Activated naive CD4-positive, alpha-beta T cell (primary cell): ENCODE measurements around the gene PIF1.
A peak's percentile ranks its signal among the peaks of the same experiment; 100 is the strongest.
"Not testable (repeated sequence)": the region's sequence is repeated elsewhere in the genome, so short reads cannot be mapped to it uniquely, and the experiment has no call there.

ENCODE experiments used
- DNase-seq, 4 experiments: peaks; one replicate each; lab custom pipeline; 2025; lab: John Stamatoyannopoulos, UW

The PIF1 gene

DNA sequence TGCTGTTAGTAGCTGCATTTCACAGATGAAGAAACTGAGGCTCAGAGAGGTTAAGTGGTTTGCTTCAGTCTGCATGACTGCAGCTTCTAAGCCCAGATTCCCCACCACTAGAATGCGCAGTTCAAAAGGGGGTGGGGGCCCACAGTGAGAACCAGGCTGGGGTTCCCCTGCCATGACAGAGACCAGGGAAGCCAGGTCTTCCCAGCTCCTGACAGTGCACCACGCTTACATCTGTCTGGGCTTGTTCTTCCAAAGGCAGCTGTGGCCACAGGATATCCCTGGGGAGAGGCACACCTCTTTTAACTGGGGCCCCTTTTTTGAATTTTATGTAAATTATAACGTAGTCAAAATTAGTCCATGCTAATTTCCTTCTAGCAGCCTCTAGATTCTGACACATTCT lies 21.6 kb upstream of the PIF1 start:
- DNase-seq: no peak

DNA sequence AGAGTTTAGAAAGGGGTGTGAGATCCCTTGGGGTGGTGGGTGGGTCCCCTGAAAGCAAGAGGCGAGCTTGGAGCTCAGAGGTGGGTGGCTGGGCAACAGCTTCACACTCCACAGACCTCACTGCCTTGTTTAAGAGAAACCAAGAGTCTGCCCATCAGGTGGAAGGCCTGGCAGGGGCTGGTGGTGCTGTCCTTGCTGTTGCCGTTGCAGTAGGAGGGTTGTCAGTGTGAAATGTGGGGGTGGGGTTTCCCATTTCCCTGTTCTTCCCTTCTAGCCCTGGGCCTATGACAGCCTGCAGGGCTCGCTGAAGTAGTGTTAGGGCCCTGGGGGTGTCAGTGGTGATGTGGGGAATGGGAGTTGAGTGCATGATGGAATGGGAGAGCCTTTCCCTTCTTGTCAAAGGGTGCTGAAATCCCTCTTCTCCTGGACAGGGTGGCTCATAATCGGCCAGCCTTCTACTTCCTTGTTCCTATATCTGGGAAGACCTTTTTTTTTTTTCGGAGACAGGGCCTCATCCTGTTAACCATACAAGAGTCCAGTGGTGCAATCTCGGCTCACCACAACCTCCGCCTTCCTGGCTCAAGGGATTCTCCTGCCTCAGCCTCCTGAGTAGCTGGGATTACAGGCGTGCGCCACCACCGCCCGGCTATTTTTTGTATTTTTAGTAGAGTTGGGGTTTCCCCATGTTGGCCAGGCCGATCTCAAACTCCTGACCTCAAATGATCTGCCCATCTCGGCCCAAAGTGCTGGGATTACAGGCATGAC lies 20.6 kb upstream of the PIF1 start:
- DNase-seq: no peak

DNA sequence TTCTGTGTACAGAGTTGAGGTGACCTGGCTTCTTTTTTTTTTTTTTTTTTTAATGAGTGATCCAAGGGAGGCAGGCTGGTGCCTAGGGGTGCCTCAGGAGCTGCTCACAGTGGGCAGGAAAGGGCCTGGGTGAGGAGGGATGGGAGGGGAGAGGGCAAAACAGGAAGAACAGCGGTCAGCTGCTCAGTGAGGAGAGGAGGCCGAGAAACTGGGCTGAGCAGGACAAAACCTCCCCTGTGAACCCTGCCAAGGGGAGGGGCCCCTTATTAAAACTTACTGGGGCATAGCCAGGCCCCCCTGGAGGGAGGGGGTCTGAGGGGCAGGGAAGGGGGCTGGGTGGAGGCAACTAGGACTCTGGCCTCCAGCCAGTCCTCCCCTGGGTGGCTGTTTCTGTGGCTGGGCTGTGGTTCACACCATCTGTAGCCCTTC lies 19.8 kb upstream of the PIF1 start:
- DNase-seq: no peak

DNA sequence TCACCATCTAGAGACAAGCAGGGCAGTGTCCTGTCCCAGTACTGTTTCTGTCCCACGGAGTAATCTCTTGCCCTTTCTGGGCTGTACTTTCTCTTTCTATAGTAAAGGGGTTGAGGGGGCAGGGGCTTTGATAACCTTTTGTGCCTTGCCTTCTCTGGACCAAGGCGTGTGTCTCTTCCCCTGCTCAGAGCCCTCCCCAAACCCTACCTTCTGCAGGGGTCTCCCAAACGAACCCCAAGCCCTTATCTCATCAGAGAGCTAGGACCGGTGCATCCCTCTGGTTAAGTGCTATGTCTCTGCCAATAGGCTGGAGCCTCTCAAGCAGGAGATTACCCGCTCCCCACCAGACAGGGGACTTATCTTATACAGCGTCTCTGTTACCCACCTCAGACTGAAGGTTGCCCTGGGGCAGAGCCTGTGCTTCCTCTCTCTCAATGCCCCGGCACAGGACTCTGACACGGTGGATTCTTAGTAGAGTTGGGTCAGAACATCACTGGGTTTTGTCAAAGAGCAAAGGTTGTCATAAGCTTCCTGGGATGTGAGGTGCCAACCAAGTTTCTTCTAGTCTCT lies 19.2 kb upstream of the PIF1 start:
- no peak for DNase-seq

DNA sequence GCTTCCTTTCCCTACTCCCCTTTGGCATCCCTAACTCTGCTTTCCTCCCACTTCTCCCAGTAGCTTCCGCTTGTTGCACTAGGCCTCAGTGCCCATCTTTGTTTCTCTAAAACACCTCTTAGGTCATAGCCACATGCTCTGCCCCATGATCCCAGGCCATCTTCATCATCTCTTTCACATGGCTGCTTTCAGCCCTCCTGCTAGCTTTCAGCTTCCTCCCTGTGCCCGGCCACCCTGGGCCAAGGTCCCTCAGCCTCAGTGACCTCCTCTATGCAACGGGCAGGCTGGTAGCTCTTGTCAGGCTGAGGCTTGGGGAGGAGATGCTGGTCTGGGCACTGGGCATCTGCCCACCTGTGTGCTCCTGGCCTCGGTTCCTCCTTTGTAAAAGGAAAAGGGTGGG lies 18.5 kb upstream of the PIF1 start:
- DNase-seq: no peak

DNA sequence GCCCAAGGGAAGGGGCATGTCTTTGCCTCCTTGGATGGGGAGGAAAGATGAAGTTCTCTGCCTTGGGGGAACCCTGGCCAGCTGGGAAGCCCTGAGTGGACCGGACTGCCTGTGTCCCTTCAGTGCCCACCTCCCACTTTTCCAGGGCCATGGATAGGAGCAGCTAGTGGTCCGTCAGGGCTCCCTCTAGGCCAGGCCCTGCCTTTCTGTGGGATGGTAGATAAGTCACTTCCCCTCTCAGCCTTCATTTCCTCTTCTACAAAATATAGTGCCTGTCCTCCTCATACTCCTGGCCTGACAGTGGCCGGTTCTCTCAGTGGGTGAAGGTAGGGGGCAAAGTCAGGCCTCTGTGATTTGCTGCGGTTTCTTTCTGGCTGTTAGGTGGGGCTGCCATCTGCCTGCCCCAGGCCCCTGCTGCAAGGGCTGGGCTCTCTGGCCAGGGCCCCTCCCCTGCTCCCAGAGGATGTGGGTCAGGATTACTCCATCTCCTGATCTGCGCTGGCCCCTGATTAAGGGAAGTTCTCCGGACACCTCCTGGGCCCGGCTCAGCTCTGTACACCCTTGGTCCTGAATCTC lies 17.6 kb upstream of the PIF1 start:
- DNase-seq: no peak

DNA sequence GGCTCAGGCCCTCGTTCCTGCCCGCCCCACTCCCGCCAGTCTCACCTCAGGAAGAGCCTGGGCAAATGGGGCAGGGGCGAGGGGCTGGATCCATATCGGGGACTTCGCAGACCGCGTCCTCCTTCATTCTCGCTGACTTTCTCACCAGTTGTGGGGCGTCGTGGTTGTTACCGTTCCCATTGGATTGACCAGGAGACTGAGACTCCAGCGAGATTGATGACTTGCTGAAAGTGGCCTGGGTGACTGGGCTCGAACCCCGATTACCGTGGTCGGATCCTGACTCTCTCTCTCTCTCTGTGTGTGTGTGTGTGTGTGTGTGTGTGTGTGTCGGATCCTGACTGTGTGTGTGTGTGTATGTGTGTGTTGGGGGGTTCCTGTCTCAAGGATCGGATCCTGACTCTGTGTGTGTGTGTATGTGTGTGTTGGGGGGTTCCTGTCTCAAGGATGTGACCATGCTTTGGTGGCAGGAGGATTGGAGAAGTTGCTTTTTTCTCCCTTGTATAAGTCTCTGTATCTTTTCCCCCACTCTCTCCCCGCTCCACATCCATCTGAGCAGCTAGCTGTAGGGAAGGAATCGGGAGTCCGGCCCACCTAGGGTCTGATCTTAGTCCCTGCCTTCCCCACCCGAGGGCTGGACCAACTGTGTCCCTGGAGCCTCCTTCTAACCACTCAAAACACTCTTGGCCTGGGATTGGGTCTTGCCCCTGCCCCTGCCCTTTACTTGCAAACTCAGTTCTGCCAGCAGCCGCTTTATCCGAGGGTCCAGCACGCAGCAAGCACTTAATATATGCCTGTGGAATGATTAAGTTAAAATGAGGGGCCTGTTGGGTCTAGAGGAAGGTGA lies 16.9 kb upstream of the PIF1 start:
- DNase-seq: no peak

DNA sequence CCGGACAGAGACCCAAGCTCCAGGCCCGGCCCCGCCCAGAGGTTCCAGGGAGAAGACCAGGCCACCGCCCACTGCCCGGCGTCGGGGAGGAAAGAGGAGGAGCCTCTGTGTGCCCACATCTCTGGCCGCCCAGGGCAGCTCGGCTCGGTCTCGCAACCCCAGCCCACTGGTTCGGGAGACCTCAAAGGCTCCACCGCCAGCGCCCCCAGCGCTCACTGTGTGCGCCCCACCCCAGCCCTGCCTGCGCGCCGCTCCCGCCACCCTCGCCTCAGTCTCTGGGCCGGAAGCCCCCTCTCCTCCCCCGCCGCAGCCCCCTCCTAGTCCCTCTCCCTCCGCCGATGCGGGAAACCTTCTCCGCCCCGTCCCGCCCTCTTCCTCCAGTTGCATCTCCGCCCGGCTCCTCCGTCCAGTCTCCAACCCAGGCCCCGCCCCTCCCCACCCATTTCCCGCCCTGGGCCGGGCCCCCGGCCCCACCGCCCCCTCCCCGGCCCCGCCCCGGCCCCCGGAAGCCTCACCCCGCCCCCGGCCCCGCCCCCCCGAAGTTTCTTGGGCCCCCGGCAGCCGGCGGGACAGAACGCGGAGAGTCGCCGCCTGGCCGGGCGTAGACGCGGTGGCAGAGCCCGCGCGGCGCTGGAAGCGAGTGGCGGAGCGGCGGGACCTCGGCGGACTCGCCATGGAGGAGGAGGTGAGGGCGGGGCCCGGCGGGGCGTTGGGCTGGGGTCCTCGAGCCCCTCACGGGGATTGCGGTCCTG lies 16.1 kb upstream of the PIF1 start, which contains the start of gene PLEKHO2:
Gene PLEKHO2, plus strand, starts transcription at position 572 of the 752 bp plus-strand sequence. Its CDS starts 102 bp downstream, at position 674.
- DNase-seq: peak; percentile 35 to 91 (median 68)

DNA sequence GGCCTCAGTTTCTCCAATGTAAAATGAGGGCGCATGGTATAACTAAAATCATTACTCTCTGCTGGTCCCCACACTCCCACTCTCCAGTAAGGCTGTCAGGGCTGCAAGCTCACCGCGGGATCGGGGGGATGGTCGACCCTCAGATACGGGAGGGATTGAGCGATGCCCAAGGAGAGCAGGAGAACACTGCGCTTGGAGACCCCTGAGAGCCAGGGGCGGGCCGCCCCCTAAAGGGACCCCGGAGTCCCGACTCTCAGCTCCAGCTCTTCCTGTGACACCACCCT lies 15.6 kb upstream of the PIF1 start:
- DNase-seq: no peak

DNA sequence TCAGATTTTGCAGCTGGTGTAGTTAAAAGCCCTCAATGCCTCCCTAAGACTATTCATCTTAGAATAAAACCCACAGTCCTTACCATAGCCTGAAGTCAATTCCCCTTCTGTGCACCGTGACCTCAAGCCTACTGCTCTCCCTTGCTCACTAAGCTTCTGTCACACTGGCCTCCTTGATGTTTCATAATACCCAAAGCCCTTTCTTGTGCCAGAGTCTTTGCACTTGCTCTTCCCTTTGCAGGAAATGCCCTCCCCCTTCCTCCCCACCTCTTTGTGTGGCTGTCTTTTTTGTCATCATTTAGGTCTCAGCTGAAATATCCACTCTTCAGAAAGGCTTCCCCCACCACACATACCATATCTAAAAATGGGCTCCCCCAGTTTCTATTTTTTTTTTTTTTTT lies 12.1 kb upstream of the PIF1 start:
- no peak for DNase-seq

DNA sequence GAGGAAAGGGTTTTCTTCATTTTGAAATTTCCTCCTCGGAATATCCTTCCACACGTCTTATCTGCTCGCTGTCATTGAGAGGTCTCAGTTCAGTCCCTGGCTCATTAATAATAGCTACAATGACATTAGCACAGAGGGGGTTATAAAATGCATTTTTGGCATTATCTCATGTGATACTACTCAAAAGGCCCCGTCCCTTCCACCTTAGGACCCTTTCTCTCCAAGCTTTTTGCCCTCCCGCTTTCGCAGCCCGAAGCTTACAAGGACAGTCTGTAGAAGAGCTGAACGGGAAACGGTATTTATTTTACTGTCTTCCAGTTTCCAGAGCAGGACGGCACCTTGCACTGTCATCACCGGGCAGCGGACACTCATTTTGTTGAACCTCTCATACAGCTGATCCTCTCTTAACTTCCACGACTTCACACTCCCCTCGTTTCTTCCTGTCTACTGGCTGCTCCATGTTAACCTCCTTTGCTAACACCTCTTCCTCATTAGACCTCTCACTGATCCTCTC lies 10.6 kb upstream of the PIF1 start:
- DNase-seq: no peak

DNA sequence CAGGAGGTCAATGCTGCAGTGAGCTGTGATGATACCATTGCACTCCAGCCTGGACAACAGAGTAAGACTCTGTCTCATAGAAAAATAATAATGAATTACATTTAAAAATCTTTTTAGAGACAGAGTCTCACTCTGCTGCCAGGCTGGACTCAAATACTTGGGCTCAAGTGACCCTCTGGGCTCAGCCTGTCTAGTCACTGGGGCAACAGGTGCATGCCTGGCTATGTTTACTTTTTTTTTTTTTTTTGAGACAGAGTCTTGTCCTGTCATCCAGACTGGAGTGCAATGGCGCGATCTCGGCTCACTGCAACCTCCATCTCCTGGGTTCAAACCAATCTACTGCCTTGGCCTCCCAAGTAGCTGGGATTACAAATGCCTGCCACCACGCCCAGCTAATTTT lies 8.2 kb upstream of the PIF1 start:
- no peak for DNase-seq

DNA sequence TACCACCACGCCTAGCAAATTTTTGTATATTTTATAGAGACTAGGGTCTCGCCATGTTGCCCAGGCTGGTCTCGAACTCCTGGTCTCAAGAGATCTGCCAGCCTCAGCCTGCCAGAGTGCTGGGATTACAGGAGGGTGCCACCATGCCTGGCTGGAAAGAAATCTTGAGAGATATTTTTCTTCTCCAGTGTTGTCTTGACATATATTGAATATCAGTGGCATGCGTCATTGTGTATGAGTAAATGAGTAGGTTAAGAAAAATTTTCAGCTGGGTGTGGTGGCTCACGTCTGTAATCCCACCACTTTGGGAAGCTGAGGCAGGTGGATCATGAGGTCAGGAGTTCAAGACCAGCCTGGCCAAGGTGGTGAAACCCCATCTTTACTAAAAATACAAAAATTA lies 3.5 kb upstream of the PIF1 start:
- DNase-seq: no peak

DNA sequence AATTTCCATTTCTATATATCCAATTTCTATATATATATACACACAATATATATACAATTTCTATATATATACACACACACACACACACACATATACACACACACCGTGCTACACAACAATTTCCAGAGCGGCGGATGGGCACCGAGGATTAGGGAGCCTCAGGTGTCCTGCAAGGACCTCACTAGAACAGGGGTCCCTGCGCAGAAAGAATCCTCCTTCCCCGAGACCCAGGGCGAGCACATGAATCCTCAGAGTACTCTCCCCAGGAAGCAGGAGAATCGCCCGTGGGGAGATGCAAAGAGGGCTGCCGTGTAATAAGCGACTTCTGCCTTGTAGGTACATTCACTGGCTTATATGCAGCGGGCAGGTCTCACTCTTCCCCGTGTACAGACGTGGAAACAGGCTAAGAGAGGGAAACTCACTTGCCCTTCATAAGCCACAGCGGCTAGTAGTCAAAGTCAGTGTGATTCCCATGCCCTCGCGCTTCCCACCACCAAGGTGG lies 467 bp downstream of the PIF1 start:
- no peak for DNase-seq

DNA sequence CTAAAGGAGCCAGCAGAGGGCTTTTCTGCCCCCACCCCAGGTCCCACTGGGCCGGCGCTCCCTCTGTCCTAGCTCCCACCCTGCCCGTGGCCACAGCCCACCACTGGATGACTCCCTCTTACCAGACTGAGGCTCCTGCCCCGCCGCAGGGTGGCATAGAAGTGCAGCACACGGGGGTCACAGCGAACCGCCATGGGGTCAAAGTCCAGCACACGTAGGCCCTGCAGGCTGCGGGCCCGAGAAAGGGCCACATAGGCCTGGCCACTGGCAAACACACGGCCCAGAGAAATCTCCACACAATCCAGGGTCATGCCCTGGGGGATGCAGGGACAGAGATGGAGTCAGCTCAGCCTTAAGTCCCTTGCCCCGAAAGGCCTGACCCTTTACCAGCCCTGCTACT lies 9.0 kb downstream of the PIF1 start:
- no peak for DNase-seq

DNA sequence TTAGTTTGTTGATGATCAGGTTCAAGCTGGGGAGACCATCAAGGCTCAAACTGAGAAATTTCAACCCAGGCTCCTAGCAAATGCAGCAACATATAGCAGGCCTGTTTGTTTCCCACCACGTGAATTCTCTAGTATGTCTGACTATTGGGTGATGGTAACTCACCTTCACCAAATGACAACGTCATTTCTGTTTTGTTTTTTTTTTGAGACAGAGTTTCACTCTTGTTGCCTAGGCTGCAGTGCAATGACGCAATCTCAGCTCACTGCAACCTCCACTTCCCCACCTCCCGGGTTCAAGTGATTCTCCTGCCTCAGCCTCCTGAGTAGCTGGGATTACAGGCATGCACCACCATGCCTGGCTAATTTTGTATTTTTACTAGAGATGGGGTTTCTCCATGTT lies 10.5 kb downstream of the PIF1 start:
- DNase-seq: not testable (repeated sequence)

DNA sequence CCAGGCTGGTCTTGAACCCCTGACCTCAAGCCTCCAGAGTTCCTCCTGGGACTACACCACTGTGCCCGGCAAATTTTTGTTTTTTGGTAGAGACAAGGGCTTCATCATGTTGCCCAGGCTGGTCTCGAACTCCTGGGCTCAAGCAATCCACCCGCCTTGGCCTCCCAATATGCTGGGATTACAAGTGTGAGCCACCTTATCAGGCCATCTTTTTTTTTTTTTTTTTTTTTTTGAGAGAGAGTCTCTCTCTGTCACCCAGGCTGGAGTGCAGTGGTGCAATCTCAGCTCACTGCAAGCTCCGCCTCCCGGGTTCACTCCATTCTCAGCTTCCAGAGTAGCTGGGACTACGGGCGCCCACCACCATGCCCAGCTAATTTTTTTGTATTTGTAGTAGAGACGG lies 11.2 kb downstream of the PIF1 start:
- not testable (repeated sequence) for DNase-seq

DNA sequence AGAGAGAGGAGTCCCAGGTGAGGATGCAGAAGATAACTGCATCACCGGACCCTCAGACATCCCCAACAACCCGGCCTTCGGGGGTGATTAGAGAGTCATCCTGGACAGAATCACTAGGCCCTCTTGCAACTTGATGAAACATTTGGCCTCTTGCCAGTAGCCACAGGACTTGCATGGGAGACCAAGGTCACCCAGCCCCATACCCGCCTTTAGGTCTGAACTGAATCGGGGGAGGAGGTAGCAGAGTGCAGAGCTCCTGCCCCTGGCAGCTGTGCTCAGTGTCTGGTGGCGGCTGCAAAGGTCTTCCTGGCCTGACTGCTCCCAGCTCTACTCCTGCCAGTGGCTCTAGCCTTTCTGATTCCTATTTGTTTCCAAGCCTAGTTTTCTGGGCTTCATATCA lies 12.4 kb downstream of the PIF1 start:
- no peak for DNase-seq

DNA sequence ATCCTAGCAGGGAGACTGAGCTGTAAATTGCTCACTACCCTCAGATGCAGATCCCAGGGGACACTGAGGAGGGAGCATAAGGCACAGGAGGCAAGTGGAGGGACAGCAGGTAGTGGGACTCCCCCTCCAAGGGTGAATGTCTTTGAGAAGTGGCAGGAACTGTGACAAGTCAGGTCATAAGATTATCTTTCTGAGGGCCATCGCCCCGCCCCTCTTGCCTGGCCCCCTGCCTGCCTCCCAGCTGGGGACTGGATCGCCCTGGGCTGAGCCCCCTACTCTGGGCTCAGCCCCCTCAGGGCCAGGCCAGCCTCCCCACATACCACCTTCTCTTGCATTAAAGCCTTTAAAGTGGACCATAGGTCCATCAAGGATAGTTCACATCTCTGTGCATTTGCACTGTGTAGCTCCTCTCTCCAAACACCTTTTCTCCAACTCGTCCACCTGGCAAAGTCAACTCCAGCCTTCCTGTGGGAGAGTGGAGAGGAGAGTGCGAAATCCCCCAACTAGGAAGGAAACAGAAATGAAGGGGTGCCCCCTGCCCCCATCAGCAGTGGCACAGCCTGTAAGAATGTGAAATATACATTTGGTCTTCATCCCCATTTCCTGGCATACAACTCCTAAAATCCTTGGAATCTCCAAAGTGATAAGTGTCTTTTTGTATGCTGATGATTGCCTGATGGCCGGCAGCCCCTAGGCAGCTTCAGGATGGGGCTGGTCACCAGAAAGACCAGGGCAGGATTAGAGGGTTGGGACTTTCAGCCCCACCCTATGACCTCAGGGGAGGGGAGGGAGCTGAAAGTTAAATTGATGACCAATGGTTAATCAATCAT lies 14.7 kb downstream of the PIF1 start:
- DNase-seq: no peak

DNA sequence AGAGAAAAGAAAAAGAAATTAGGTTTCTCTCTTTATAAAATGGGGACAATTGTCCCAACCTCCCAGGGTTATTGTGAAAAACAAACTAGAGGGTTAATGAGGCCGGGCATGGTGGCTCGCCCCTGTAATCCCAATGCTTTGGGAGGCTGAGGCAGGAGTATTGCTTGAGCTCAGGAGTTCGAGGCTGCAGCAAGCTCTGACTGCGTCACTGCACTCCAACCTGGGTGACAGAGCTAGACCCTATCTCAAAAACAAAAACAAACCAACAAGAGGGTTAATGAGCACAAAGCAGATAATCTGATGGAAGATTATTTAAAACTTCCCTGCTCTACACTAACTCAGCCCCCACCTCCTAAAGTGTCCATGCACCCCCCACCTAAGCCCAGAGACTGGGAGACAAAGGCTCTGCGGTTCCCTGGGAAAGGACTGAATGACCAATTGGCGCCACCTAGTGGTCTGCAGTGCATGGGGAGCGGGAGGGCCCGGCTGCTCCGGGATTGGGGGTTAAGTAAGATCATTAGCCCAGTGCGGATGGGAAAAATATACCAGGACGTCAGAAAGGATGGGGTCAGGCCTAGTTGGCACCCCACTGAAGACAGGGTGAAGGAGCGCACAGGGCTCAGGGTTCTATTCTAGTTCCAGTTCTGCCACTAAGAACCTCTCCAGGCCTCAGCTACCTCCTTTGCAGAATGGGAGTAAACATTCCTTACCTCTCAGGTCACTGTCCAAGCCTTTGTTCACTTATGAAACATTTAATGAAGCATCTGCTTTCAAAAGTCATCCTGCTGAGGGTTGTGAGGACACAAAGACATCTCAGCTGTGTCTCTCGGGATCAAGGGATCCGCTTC lies 15.6 kb downstream of the PIF1 start:
- peak; percentile 24 to 52 (median 37) for DNase-seq
